GM23338 (cell line): ENCODE measurements around the gene NDST4. TPM values are rescaled to one million over a fixed set of nuclear protein-coding genes. Genes with fewer than 3 reads are reported as not detected.

Experiments used
- ATAC-seq: fragments of 200-7000 bp; cut with Tn5 transposase; 3 replicates; pipeline ENCODE4 v1.9.1; 2020
- DNase-seq: peaks from one replicate; pipeline ENCODE4 v3.0.0-alpha.2; 2015; ENCODE audit warnings: low spot score
- H2AFZ ChIP-seq: fragments of 200-600 bp; sonication (generic); 2 replicates; pipeline ENCODE4 v1.8.0; 2016; ENCODE audit warnings: antibody characterized with exemption, mild to moderate bottlenecking, moderate library complexity
- H3F3A ChIP-seq: fragments of 200-600 bp; sonication (generic); replicated peaks from 2 replicates; pipeline ENCODE4 v1.8.0; 2017; ENCODE audit warnings: antibody characterized with exemption, mixed run types, low read depth
- H3K27ac ChIP-seq: fragments of 200-600 bp; sonication (generic); 2 replicates; pipeline ENCODE4 v1.6.1; 2016; ENCODE audit warnings: low read depth
- H3K27me3 ChIP-seq: fragments of 200-600 bp; sonication (generic); 2 replicates; pipeline ENCODE4 v1.8.0; 2016; ENCODE audit warnings: mild to moderate bottlenecking, mixed run types, moderate library complexity; ENCODE audit not compliant: insufficient read depth
- H3K36me3 ChIP-seq: fragments of 200-600 bp; sonication (generic); 2 replicates; pipeline ENCODE4 v1.8.0; 2016; ENCODE audit warnings: mild to moderate bottlenecking; ENCODE audit not compliant: insufficient read depth
- H3K4me1 ChIP-seq: fragments of 200-600 bp; sonication (generic); 2 replicates; pipeline ENCODE4 v1.8.0; 2016; ENCODE audit warnings: mild to moderate bottlenecking, moderate library complexity; ENCODE audit not compliant: insufficient read depth
- H3K4me2 ChIP-seq: fragments of 200-600 bp; sonication (generic); 2 replicates; pipeline ENCODE4 v1.7.1; 2017; ENCODE audit warnings: mixed run types
- H3K4me3 ChIP-seq: fragments of 200-600 bp; sonication (generic); 2 replicates; pipeline ENCODE4 v1.6.1; 2016; ENCODE audit warnings: mixed run types
- H3K79me2 ChIP-seq: fragments of 200-600 bp; sonication (generic); replicated peaks from 2 replicates; pipeline ENCODE4 v1.8.0; 2017; ENCODE audit warnings: mild to moderate bottlenecking; ENCODE audit not compliant: insufficient read depth
- H3K9me2 ChIP-seq: fragments of 200-600 bp; sonication (generic); 2 replicates; pipeline ENCODE4 v1.8.0; 2017; ENCODE audit not compliant: insufficient read depth
- H4K20me1 ChIP-seq: fragments of 200-600 bp; sonication (generic); replicated peaks from 2 replicates; pipeline ENCODE4 v1.8.0; 2017; ENCODE audit warnings: mild to moderate bottlenecking; ENCODE audit not compliant: insufficient read depth
- H3K27ac Mint-ChIP-seq: 2 replicates; pipeline ENCODE4 v1.8.0; 2020; ENCODE audit warnings: inconsistent platforms, mild to moderate bottlenecking, moderate library complexity, mixed read lengths
- H3K27me3 Mint-ChIP-seq: 3 replicates; pipeline ENCODE4 v1.8.0; 2022; ENCODE audit warnings: low read depth, mild to moderate bottlenecking, moderate library complexity, mixed read lengths, inconsistent platforms; ENCODE audit not compliant: insufficient read depth, poor library complexity
- H3K36me3 Mint-ChIP-seq: 3 replicates; pipeline ENCODE4 v1.8.0; 2021; ENCODE audit warnings: low read depth, mild to moderate bottlenecking, inconsistent platforms, moderate library complexity, mixed read lengths
- H3K4me1 Mint-ChIP-seq: 3 replicates; pipeline ENCODE4 v1.8.0; 2020; ENCODE audit warnings: mild to moderate bottlenecking, inconsistent platforms, mixed read lengths
- H3K4me3 Mint-ChIP-seq: 3 replicates; pipeline ENCODE4 v1.8.0; 2021; ENCODE audit warnings: moderate library complexity, mild to moderate bottlenecking, inconsistent platforms, mixed read lengths
- H3K9me3 Mint-ChIP-seq: 3 replicates; pipeline ENCODE4 v1.8.0; 2020; ENCODE audit warnings: moderate library complexity, mild to moderate bottlenecking, inconsistent platforms, mixed read lengths
- EZH2 ChIP-seq: fragments of 200-600 bp; sonication (generic); IDR thresholded peaks from one replicate; pipeline ENCODE4 v1.8.0; 2017; ENCODE audit warnings: antibody characterized with exemption, mild to moderate bottlenecking, low read depth; ENCODE audit not compliant: unreplicated experiment
- EZH2phosphoT487 ChIP-seq: fragments of 200-600 bp; sonication (generic); IDR thresholded peaks from one replicate; pipeline ENCODE4 v1.8.1; 2018; ENCODE audit warnings: antibody characterized with exemption; ENCODE audit not compliant: unreplicated experiment
- JUNB ChIP-seq: IDR thresholded peaks from one replicate; pipeline ENCODE4 v1.6.1; 2016; ENCODE audit warnings: antibody characterized with exemption; ENCODE audit not compliant: unreplicated experiment
- ZNF331 ChIP-seq: fragments of 250-450 bp; sonication (Bioruptor Pico); IDR thresholded peaks from 2 replicates; pipeline ENCODE4 v1.5.0; 2020; ENCODE audit warnings: low read depth, mild to moderate bottlenecking, moderate library complexity
- polyA plus RNA-seq: library from polyadenylated mRNA; unstranded; fragments of >200 nt; fragmentation: Nextera tagmentation; extraction: Ambion mirVana; gene quantifications from 2 replicates; pipeline ENCODE4 v1.2.1, GENCODE V29; 2016
- total RNA-seq: library from RNA; depleted of rRNA; stranded (reverse); fragments of >200 nt; shearing (Covaris generic); gene quantifications from 2 replicates; pipeline ENCODE4 v1.2.3, GENCODE V29; 2014
- TF ChIP-seq, protein P1 (sequence below): fragments of 250-450 bp; sonication (Bioruptor Pico); IDR thresholded peaks from 2 replicates; pipeline ENCODE4 v1.5.0; 2020; ENCODE audit warnings: mild to moderate bottlenecking, moderate library complexity

Gene NDST4
- total and polyA plus RNA-seq, 2 experiments from 2014 or later: not detected

GRCh38 chr4:114911111-114911510, 202.3 kb downstream of the NDST4 start:
- H2AFZ ChIP-seq: no peak overlapping the region
- no peaks in the 10 kb centered on the region for H3K9me3 Mint-ChIP-seq

More at GRCh38 chr4:114911111-114911510, 202.3 kb downstream of the NDST4 start:
- Mint-ChIP-seq H3K36me3 (no peaks in the 10 kb centered on the region), H3K4me3 (no peak overlapping the region), H3K27ac (no peak overlapping the region), H3K27me3 (no peaks in the 10 kb centered on the region), H3K4me1 (no peaks in the 10 kb centered on the region)
- TF ChIP-seq ZNF331 (CRISPR knock-in tag) (no peak), EZH2phosphoT487 (no peak), EZH2 (no peak), JUNB (no peak)
- TF ChIP-seq, protein P1, sequence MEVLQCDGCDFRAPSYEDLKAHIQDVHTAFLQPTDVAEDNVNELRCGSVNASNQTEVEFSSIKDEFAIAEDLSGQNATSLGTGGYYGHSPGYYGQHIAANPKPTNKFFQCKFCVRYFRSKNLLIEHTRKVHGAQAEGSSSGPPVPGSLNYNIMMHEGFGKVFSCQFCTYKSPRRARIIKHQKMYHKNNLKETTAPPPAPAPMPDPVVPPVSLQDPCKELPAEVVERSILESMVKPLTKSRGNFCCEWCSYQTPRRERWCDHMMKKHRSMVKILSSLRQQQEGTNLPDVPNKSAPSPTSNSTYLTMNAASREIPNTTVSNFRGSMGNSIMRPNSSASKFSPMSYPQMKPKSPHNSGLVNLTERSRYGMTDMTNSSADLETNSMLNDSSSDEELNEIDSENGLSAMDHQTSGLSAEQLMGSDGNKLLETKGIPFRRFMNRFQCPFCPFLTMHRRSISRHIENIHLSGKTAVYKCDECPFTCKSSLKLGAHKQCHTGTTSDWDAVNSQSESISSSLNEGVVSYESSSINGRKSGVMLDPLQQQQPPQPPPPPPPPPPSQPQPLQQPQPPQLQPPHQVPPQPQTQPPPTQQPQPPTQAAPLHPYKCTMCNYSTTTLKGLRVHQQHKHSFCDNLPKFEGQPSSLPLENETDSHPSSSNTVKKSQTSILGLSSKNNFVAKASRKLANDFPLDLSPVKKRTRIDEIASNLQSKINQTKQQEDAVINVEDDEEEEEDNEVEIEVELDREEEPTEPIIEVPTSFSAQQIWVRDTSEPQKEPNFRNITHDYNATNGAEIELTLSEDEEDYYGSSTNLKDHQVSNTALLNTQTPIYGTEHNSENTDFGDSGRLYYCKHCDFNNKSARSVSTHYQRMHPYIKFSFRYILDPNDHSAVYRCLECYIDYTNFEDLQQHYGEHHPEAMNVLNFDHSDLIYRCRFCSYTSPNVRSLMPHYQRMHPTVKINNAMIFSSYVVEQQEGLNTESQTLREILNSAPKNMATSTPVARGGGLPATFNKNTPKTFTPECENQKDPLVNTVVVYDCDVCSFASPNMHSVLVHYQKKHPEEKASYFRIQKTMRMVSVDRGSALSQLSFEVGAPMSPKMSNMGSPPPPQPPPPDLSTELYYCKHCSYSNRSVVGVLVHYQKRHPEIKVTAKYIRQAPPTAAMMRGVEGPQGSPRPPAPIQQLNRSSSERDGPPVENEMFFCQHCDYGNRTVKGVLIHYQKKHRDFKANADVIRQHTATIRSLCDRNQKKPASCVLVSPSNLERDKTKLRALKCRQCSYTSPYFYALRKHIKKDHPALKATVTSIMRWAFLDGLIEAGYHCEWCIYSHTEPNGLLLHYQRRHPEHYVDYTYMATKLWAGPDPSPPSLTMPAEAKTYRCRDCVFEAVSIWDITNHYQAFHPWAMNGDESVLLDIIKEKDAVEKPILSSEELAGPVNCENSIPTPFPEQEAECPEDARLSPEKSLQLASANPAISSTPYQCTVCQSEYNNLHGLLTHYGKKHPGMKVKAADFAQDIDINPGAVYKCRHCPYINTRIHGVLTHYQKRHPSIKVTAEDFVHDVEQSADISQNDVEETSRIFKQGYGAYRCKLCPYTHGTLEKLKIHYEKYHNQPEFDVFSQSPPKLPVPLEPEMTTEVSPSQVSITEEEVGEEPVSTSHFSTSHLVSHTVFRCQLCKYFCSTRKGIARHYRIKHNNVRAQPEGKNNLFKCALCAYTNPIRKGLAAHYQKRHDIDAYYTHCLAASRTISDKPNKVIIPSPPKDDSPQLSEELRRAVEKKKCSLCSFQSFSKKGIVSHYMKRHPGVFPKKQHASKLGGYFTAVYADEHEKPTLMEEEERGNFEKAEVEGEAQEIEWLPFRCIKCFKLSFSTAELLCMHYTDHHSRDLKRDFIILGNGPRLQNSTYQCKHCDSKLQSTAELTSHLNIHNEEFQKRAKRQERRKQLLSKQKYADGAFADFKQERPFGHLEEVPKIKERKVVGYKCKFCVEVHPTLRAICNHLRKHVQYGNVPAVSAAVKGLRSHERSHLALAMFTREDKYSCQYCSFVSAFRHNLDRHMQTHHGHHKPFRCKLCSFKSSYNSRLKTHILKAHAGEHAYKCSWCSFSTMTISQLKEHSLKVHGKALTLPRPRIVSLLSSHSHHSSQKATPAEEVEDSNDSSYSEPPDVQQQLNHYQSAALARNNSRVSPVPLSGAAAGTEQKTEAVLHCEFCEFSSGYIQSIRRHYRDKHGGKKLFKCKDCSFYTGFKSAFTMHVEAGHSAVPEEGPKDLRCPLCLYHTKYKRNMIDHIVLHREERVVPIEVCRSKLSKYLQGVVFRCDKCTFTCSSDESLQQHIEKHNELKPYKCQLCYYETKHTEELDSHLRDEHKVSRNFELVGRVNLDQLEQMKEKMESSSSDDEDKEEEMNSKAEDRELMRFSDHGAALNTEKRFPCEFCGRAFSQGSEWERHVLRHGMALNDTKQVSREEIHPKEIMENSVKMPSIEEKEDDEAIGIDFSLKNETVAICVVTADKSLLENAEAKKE (CRISPR knock-in tag): no peak
- no peaks in the 10 kb centered on the region for H3K36me3 ChIP-seq
- H3K9me2 ChIP-seq: no peaks in the 10 kb centered on the region
- DNase-seq (no peak), ATAC-seq (no peak)
- H3K4me1 ChIP-seq: no peaks in the 10 kb centered on the region
- H3K79me2 ChIP-seq: no peaks in the 10 kb centered on the region
- H3K4me2 ChIP-seq: no peak overlapping the region
- no peak overlapping the region for H3K27ac ChIP-seq
- no peaks in the 10 kb centered on the region for H3K27me3 ChIP-seq
- no peaks in the 10 kb centered on the region for H3F3A ChIP-seq
- H4K20me1 ChIP-seq: no peaks in the 10 kb centered on the region
- H3K4me3 ChIP-seq: no peak overlapping the region
